Panc1 (cell line): ENCODE measurements around the gene FREM1. TPM values are rescaled to one million over a fixed set of nuclear protein-coding genes. Genes with fewer than 3 reads are reported as not detected.

Experiments used
- ATAC-seq: fragments of 200-7000 bp; cut with Tn5 transposase; 2 replicates; pipeline ENCODE4 v1.9.1; 2020; ENCODE audit warnings: mild to moderate bottlenecking, moderate library complexity
- BruUV-seq: library from RNA; stranded (reverse); fragments of 400-500 nt; replicated peaks from 2 replicates; lab custom pipeline; 2021; lab: Mats Ljungman, UMichigan
- CTCF ChIA-PET: fragments of 300-600 bp; sonication (Branson Sonifier 250); formaldehyde crosslinking; loops from one replicate; lab custom pipeline; 2022; ENCODE audit warnings: antibody characterized with exemption; lab: Charles Lee
- POLR2A ChIA-PET: fragments of 300-600 bp; sonication (Branson Sonifier 250); formaldehyde crosslinking; loops from one replicate; lab custom pipeline; 2022; ENCODE audit warnings: antibody characterized with exemption; lab: Charles Lee
- DNase-seq: peaks from one replicate; pipeline ENCODE4 v3.0.0-alpha.2; 2010; ENCODE audit warnings: low read depth, low spot score
- H3K27ac ChIP-seq: 2 replicates; pipeline ENCODE4 v1.5.1; 2011; ENCODE audit warnings: mild to moderate bottlenecking, low read length, inconsistent platforms
- H3K27me3 ChIP-seq: fragments of 200-500 bp; sonication (Bioruptor generic); 2 replicates; pipeline ENCODE4 v1.6.0; 2014; ENCODE audit warnings: low read length, inconsistent platforms; ENCODE audit not compliant: control insufficient read depth, insufficient read depth
- H3K36me3 ChIP-seq: fragments of 200-500 bp; sonication (Bioruptor generic); 2 replicates; pipeline ENCODE4 v1.5.1; 2014; ENCODE audit warnings: inconsistent platforms, mild to moderate bottlenecking, low read length, moderate library complexity; ENCODE audit not compliant: control insufficient read depth, insufficient read depth
- H3K4me1 ChIP-seq: 2 replicates; pipeline ENCODE4 v1.5.1; 2011; ENCODE audit warnings: inconsistent platforms, mild to moderate bottlenecking, low read length, moderate library complexity; ENCODE audit not compliant: control insufficient read depth, insufficient read depth
- H3K4me3 ChIP-seq, 2 experiments: 2 replicates each; pipeline ENCODE4 v1.5.1; 2011 to 2012; ENCODE audit warnings: low read depth in 2 of 2, low read length in 2 of 2, mild to moderate bottlenecking in 2 of 2, inconsistent platforms in 1 of 2, moderate library complexity in 1 of 2
- H3K9me3 ChIP-seq: fragments of 200-500 bp; sonication (Bioruptor generic); 2 replicates; pipeline ENCODE4 v1.5.1; 2014; ENCODE audit warnings: low read depth, mild to moderate bottlenecking, inconsistent platforms, low read length, moderate library complexity; ENCODE audit not compliant: control insufficient read depth, insufficient read depth
- CTCF ChIP-seq: fragments of 450-650 bp; IDR thresholded peaks from 2 replicates; pipeline ENCODE4 v1.5.1; 2017; ENCODE audit warnings: mild to moderate bottlenecking
- POLR2AphosphoS5 ChIP-seq: IDR thresholded peaks from 2 replicates; pipeline ENCODE4 v1.6.1; 2012; ENCODE audit warnings: mild to moderate bottlenecking, low read depth, low read length, moderate library complexity
- REST ChIP-seq, 2 experiments: IDR thresholded peaks; 2 replicates each; pipeline ENCODE4 v1.6.1; 2011 to 2012; ENCODE audit warnings: low read depth in 2 of 2, control low read depth in 1 of 2, low read length in 1 of 2, mild to moderate bottlenecking in 1 of 2, moderate library complexity in 1 of 2; ENCODE audit not compliant: insufficient read depth in 1 of 2
- SIN3A ChIP-seq: IDR thresholded peaks from 2 replicates; pipeline ENCODE4 v1.6.1; 2012; ENCODE audit warnings: low read depth, mild to moderate bottlenecking, low read length, moderate library complexity, borderline replicate concordance; ENCODE audit not compliant: insufficient read depth
- TCF7L2 ChIP-seq: IDR thresholded peaks from 2 replicates; pipeline ENCODE4 v1.6.1; 2011; ENCODE audit warnings: mild to moderate bottlenecking, low read depth, low read length, inconsistent platforms
- in situ Hi-C: cut with HindIII; loops from 2 replicates; pipeline ENCODE4 v1.10.0; 2016; ENCODE audit warnings: low sequenced_read_pairs, low pct_unique_long_range_greater_than_20kb
- intact Hi-C: fragments of 100-400 bp; cut with micrococcal nuclease; formaldehyde crosslinking; loops from one replicate; pipeline ENCODE4 v1.10.0; 2022; ENCODE audit not compliant: unreplicated experiment
- total RNA-seq: library from RNA; stranded (reverse); gene quantifications from one replicate; pipeline ENCODE4 v1.2.1, GENCODE V29; 2021; ENCODE audit not compliant: unreplicated experiment

Gene FREM1
- total RNA-seq, 1 experiment from 2014 or later, result not detected

- BruUV-seq, result no TSS peak
- Histone ChIP-seq H3K36me3 (no peaks in the 10 kb centered on the region), H3K9me3 (no peaks in the 10 kb centered on the region), H3K4me3 (no peak overlapping the region), H3K4me1 (no peaks in the 10 kb centered on the region), H3K27me3 (no peaks in the 10 kb centered on the region), H3K27ac (no peak overlapping the region)
- ATAC-seq (no peak), DNase-seq (no peak)
- in situ Hi-C loops (no loop called here), intact Hi-C loops (no loop called here)
- TF ChIP-seq REST (IDR thresholded peaks at IDR 0.05; ENCODE audit: insufficient read depth in 1 of 2, low read depth in 2 of 2, low read length in 1 of 2) (no peak), SIN3A (no peak), CTCF (no peak), POLR2AphosphoS5 (no peak), TCF7L2 (no peak)
- ChIA-PET CTCF (no interaction called here), POLR2A (no interaction called here)
These were observed 35.1 kb upstream of the FREM1 start for GRCh38 chr9:14945351-14945750.

- BruUV-seq, result no TSS peak
- no peak for DNase-seq
- H3K27me3 ChIP-seq, result no peaks in the 10 kb centered on the region
- CTCF ChIA-PET, result no interaction called here
- TF ChIP-seq CTCF (no peak), TCF7L2 (no peak), SIN3A (no peak), REST (IDR thresholded peaks at IDR 0.05; ENCODE audit: insufficient read depth in 1 of 2, low read depth in 2 of 2, low read length in 1 of 2) (no peak), POLR2AphosphoS5 (no peak)
- intact Hi-C loops (no loop called here), in situ Hi-C loops (no loop called here)
- POLR2A ChIA-PET, result no interaction called here
- H3K9me3 ChIP-seq, result no peaks in the 10 kb centered on the region
- no peaks in the 10 kb centered on the region for H3K4me1 ChIP-seq
- H3K4me3 ChIP-seq, result no peak overlapping the region
- ATAC-seq, result no peak
- no peaks in the 10 kb centered on the region for H3K36me3 ChIP-seq
- H3K27ac ChIP-seq, result no peak overlapping the region
These were observed 31.5 kb upstream of the FREM1 start for GRCh38 chr9:14941501-14942405.
